Stimulated activated CD4-positive, alpha-beta T cell treated with anti-CD3 and anti-CD28 coated beads, Interleukin-1b, Interleukin-23, amount 100 ng/mL, for 1 hour (primary cell): ENCODE measurements around the gene SLC44A2.
"Not testable (repeated sequence)": the region's sequence is repeated elsewhere in the genome, so short reads cannot be mapped to it uniquely, and the experiment has no call there.

Experiments used
- DNase-seq, 2 donors: peaks; one replicate each; pipeline ENCODE4 v3.0.0-alpha.2; 2020; ENCODE audit warnings: low read depth in 2 of 2

SLC44A2 gene

GRCh38 chr19:10651851-10652250, 26.5 kb downstream of the SLC44A2 start:
- no peak for DNase-seq

GRCh38 chr19:10653482-10653731, 28.1 kb downstream of the SLC44A2 start:
- DNase-seq = no peak

- DNase-seq = peak; percentile 97 to 100
These were observed 28.6 kb downstream of the SLC44A2 start, which contains the start of gene ILF3 for GRCh38 chr19:10653732-10654609. TSS of gene ILF3 (plus strand) at chr19:10654346. CDS start at chr19:10670606, 16,260 bp downstream.

- peak; percentile 15 to 30 for DNase-seq
These were observed 29.5 kb downstream of the SLC44A2 start for GRCh38 chr19:10654610-10655456.

- no peak for DNase-seq
These were observed 30.3 kb downstream of the SLC44A2 start for GRCh38 chr19:10655457-10656312.

GRCh38 chr19:10660346-10660745, 35.0 kb downstream of the SLC44A2 start:
- DNase-seq = no peak

- no peak for DNase-seq
These were observed 36.6 kb downstream of the SLC44A2 start for GRCh38 chr19:10661946-10662345.

GRCh38 chr19:10662384-10663251, 37.3 kb downstream of the SLC44A2 start:
- DNase-seq = no peak

- not testable (repeated sequence) for DNase-seq
These were observed 37.9 kb downstream of the SLC44A2 start for GRCh38 chr19:10663252-10663563.

- no peak for DNase-seq
These were observed 42.5 kb downstream of the SLC44A2 start for GRCh38 chr19:10667867-10668266.

GRCh38 chr19:10669246-10669645, 43.9 kb downstream of the SLC44A2 start:
- DNase-seq = no peak

- no peak for DNase-seq
These were observed 44.8 kb downstream of the SLC44A2 start for GRCh38 chr19:10670182-10670581.

GRCh38 chr19:10670876-10671804, 45.8 kb downstream of the SLC44A2 start:
- no peak for DNase-seq

- not testable (repeated sequence) for DNase-seq
These were observed 46.6 kb downstream of the SLC44A2 start for GRCh38 chr19:10671922-10672321.

GRCh38 chr19:10675214-10675613, 49.9 kb downstream of the SLC44A2 start:
- not testable (repeated sequence) for DNase-seq

GRCh38 chr19:10677751-10678150, 52.4 kb downstream of the SLC44A2 start:
- no peak for DNase-seq

GRCh38 chr19:10678813-10679212, 53.5 kb downstream of the SLC44A2 start:
- no peak for DNase-seq

GRCh38 chr19:10679743-10680142, 54.4 kb downstream of the SLC44A2 start:
- DNase-seq = no peak

- DNase-seq = no peak
These were observed 55.3 kb downstream of the SLC44A2 start for GRCh38 chr19:10680545-10681135.

GRCh38 chr19:10681658-10682057, 56.3 kb downstream of the SLC44A2 start:
- no peak for DNase-seq
